Ishikawa (cell line): Measurements from ENCODE around the gene COX4I2.

Experiments used
- CEBPB ChIP-seq: IDR thresholded peaks from 2 replicates; pipeline ENCODE4 v1.6.1; 2012
- CREB1 ChIP-seq: IDR thresholded peaks from 2 replicates; pipeline ENCODE4 v1.6.1; 2012; ENCODE audit warnings: low read depth
- EGR1 ChIP-seq: IDR thresholded peaks from 2 replicates; pipeline ENCODE4 v1.6.1; 2012
- EP300 ChIP-seq: IDR thresholded peaks from 2 replicates; pipeline ENCODE4 v1.6.1; 2012; ENCODE audit warnings: borderline replicate concordance
- FOXM1 ChIP-seq: IDR thresholded peaks from 2 replicates; pipeline ENCODE4 v1.6.1; 2012; ENCODE audit warnings: low read depth, borderline replicate concordance
- NFIC ChIP-seq: IDR thresholded peaks from 2 replicates; pipeline ENCODE4 v1.6.1; 2012
- RAD21 ChIP-seq: IDR thresholded peaks from 2 replicates; pipeline ENCODE4 v1.6.1; 2012; ENCODE audit warnings: low read depth
- TAF1 ChIP-seq: IDR thresholded peaks from 2 replicates; pipeline ENCODE4 v1.6.1; 2012; ENCODE audit warnings: low read depth, mild to moderate bottlenecking
- TCF12 ChIP-seq: IDR thresholded peaks from 2 replicates; pipeline ENCODE4 v1.6.1; 2012; ENCODE audit warnings: low read depth
- TEAD4 ChIP-seq: IDR thresholded peaks from 2 replicates; pipeline ENCODE4 v1.6.1; 2012
- YY1 ChIP-seq: IDR thresholded peaks from 2 replicates; pipeline ENCODE4 v1.6.1; 2012; ENCODE audit warnings: low read depth
- ZBTB7A ChIP-seq: IDR thresholded peaks from 2 replicates; pipeline ENCODE4 v1.6.1; 2012; ENCODE audit warnings: low read depth
- TF ChIP-seq, protein P1 (sequence below): IDR thresholded peaks from 2 replicates; pipeline ENCODE4 v1.6.1; 2012
- TF ChIP-seq, protein P2 (sequence below): IDR thresholded peaks from 2 replicates; pipeline ENCODE4 v1.6.1; 2012
- TF ChIP-seq, protein P3 (sequence below): IDR thresholded peaks from 2 replicates; pipeline ENCODE4 v1.6.1; 2012; ENCODE audit warnings: low read depth, mild to moderate bottlenecking

The COX4I2 gene

DNA sequence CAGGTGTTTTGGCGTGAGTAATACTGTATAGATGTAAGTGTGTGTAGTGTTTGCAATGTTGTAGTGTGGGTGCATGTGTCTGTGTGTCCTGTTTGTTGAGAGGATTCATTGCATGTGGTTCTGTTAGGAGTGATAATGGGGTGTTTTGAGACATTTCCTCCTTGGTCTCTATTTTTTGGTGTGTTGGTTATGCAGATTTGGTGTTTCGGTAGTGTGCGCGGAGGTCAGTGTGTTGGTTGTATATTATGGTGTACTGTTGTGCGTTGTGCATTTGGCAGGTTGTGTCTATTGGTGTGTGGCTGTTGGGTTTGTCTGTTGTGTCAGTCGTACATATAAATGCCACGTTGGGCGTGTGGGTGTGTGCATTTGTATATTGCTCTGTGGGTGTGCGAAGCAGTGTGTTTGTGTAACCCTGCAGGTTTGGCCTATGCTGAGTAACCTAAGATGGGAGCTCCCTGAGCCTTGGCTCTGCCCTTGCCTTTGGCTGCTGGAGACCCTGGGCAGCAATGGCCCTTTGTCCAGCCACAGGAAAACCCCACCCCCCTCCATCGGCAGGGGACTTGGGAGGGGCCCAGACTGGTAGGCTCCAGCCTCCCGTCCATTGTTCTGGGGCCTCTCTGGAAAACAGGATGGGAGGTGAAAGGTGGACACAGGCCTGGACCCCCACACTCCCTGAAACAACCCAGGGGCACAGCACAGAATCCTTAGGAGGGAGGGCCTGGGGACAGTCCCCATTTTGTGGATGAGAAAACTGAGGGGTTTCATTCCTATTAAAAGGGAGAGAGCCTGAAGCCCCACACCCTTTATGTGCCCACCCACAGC lies 42.9 kb upstream of the COX4I2 start:
- TF ChIP-seq EP300, result no peak
- TF ChIP-seq ZBTB7A, result 0 out of 2 replicates have a peak, but pooled peaks have one; percentile 47

DNA sequence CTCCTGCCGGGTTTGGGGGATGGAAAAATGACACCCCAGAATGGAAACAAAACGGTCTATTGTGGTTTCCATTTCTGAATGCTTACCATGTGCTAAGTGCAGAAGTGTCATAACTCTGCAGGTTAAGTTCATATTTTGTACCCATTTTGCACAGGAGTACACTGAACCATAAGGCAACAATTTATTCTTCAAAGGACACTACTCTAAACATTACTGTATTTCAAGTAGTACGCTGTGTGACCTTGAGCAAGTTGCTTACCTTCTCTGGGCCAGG lies 42.4 kb upstream of the COX4I2 start:
- TF ChIP-seq FOXM1 (no peak), ZBTB7A (0 out of 2 replicates have a peak, but pooled peaks have one; percentile 0)
- TF ChIP-seq, protein P1, sequence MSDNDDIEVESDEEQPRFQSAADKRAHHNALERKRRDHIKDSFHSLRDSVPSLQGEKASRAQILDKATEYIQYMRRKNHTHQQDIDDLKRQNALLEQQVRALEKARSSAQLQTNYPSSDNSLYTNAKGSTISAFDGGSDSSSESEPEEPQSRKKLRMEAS, result peak; percentile 35; the same call in 1 of the 2 replicates

DNA sequence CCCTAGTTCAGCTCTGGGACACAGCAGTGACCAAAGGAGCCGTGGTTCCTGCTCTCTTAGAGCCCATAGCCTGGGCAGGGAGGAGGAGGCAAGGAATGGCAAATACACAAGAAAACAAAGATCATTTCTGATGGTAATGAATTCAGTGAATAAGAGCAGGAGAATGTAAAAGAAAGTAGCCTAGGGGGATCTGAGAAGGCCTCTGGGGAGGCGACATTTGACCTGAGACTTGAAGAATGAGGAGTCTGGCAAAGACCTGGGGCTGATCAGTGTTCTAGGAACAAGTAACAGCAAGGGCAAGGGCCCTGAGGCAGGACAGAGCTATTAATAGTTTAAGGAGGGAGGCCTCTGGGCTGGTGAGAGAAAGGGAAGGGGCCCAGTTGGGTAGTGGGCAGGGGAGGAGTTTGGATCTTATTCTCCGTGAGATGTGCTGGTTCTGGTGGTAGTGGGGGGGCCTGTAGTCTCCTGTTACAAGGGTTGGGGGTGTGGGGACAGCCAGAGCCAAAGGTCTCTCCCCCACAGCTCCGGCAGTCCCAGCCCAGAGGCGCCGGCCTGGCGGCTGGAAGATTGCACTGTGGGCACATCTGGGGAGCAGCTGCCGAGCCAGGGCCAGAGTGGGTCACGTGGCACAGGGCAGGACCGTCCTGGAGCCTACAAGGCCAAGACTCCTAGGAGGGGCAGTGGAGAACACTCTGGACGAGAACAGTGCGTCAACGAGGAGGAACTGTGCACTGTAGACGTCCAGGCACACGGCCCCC lies 41.9 kb upstream of the COX4I2 start:
- TF ChIP-seq TAF1 (no peak), YY1 (no peak), EGR1 (no peak), NFIC (no peak), RAD21 (no peak), FOXM1 (no peak), ZBTB7A (no peak), TCF12 (no peak), CREB1 (no peak), TEAD4 (no peak)
- TF ChIP-seq, protein P2, sequence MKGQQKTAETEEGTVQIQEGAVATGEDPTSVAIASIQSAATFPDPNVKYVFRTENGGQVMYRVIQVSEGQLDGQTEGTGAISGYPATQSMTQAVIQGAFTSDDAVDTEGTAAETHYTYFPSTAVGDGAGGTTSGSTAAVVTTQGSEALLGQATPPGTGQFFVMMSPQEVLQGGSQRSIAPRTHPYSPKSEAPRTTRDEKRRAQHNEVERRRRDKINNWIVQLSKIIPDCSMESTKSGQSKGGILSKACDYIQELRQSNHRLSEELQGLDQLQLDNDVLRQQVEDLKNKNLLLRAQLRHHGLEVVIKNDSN, result peak; percentile 83
- TF ChIP-seq, protein P1, result 0 out of 2 replicates have a peak, but pooled peaks have one; percentile 15
- TF ChIP-seq, protein P3, sequence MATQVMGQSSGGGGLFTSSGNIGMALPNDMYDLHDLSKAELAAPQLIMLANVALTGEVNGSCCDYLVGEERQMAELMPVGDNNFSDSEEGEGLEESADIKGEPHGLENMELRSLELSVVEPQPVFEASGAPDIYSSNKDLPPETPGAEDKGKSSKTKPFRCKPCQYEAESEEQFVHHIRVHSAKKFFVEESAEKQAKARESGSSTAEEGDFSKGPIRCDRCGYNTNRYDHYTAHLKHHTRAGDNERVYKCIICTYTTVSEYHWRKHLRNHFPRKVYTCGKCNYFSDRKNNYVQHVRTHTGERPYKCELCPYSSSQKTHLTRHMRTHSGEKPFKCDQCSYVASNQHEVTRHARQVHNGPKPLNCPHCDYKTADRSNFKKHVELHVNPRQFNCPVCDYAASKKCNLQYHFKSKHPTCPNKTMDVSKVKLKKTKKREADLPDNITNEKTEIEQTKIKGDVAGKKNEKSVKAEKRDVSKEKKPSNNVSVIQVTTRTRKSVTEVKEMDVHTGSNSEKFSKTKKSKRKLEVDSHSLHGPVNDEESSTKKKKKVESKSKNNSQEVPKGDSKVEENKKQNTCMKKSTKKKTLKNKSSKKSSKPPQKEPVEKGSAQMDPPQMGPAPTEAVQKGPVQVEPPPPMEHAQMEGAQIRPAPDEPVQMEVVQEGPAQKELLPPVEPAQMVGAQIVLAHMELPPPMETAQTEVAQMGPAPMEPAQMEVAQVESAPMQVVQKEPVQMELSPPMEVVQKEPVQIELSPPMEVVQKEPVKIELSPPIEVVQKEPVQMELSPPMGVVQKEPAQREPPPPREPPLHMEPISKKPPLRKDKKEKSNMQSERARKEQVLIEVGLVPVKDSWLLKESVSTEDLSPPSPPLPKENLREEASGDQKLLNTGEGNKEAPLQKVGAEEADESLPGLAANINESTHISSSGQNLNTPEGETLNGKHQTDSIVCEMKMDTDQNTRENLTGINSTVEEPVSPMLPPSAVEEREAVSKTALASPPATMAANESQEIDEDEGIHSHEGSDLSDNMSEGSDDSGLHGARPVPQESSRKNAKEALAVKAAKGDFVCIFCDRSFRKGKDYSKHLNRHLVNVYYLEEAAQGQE, result no peak

DNA sequence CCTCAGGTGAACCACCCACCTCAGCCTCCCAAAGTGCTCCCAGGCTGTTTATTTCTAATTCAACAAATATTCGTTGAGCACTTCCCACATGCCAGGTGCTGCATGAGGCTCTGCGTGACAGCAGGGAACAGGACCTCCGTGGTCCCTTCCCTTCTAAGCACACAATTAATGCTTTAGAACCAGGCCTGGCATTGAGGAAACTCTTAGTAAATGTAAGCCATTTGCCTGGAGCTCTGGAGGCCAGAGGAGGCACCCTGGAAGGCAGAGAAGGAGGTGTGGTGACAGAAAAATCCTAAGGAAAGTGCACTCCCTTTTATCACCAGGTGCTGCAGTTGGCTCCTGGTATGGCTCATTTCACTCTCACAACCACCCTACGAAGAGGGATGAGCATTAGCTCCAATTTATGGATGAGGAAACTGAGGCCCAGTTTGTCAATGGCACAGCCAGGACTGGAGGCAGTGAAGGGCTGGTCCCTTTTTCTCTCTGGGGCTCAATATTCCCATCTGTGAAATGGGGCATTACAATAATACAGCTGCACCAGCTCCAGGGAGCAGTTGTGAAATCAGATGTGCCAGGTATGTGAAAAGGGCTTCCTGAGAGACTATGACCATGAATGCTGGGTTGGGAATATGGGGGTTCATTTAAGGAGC lies 40.8 kb upstream of the COX4I2 start:
- TF ChIP-seq RAD21 (no peak), CREB1 (no peak), FOXM1 (no peak), CEBPB (no peak), EGR1 (no peak), TEAD4 (no peak), NFIC (no peak), EP300 (no peak), ZBTB7A (no peak), TCF12 (no peak), YY1 (no peak), TAF1 (no peak)
- TF ChIP-seq, protein P3, result no peak
- TF ChIP-seq, protein P2, result no peak
- TF ChIP-seq, protein P1, result no peak

DNA sequence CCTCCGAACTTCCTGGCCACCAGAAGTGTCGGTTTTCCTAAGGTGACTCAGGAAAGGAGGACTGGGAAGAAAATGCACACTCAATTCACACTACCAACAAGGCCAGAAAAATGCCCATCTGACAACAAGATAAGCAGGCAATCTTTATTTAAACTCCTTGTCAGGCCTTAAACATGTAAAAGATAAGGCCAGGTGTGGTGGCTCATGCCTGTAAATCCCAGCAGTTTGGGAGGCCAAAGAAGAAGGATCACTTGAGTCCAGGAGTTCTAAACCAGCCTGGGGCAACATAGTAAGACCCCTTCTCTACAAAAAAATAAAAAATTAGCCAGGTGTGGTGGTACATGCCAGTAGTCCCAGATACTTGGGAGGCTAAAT lies 40.2 kb upstream of the COX4I2 start:
- no peak for TF ChIP-seq RAD21
- TF ChIP-seq, protein P1, result no peak
- TF ChIP-seq TAF1, result no peak
- no peak for TF ChIP-seq CEBPB
